ENCODE measurements around the gene FADS6.

The FADS6 gene

GRCh38 chr17:74882517-74883240, 10.8 kb downstream of the FADS6 start:
- H3K9me3 ChIP-seq (ENCODE audit: insufficient read depth, low read length): no peaks in the 10 kb centered on the region
- no peaks in the 10 kb centered on the region for H3K36me3 ChIP-seq (ENCODE audit: insufficient read depth, insufficient read length, low read length)
- no peaks in the 10 kb centered on the region for H3K27me3 ChIP-seq (ENCODE audit: insufficient read depth, insufficient read length)
- TF ChIP-seq SUZ12 (IDR thresholded peaks at IDR 0.05; ENCODE audit: extremely low read depth, insufficient read depth, insufficient read length) (no peak), ZNF274 (IDR thresholded peaks at IDR 0.05; ENCODE audit: low read depth, low read length) (no peak), YY1 (IDR thresholded peaks at IDR 0.05; ENCODE audit: insufficient read depth, insufficient read length) (no peak)
- no peak overlapping the region for H3K4me3 ChIP-seq (ENCODE audit: insufficient read length, low read depth)
- no peak for DNase-seq (ENCODE audit: low read depth, low spot score)
- H3K4me1 ChIP-seq (ENCODE audit: insufficient read depth, insufficient read length): peaks cover 8% of the 10 kb centered on the region
- no peak overlapping the region for H3K9ac ChIP-seq (ENCODE audit: insufficient read length, low read depth)

- Histone ChIP-seq H3K9ac (ENCODE audit: insufficient read length, low read depth) (no peak overlapping the region), H3K4me1 (ENCODE audit: insufficient read depth, insufficient read length) (peaks cover 11% of the 10 kb centered on the region), H3K36me3 (ENCODE audit: insufficient read depth, insufficient read length, low read length) (no peaks in the 10 kb centered on the region), H3K4me3 (ENCODE audit: insufficient read length, low read depth) (no peak overlapping the region), H3K9me3 (ENCODE audit: insufficient read depth, low read length) (no peaks in the 10 kb centered on the region), H3K27me3 (ENCODE audit: insufficient read depth, insufficient read length) (no peaks in the 10 kb centered on the region)
- no peak for TF ChIP-seq ZNF274 (IDR thresholded peaks at IDR 0.05; ENCODE audit: low read depth, low read length)
- no peak for TF ChIP-seq YY1 (IDR thresholded peaks at IDR 0.05; ENCODE audit: insufficient read depth, insufficient read length)
- no peak for TF ChIP-seq SUZ12 (IDR thresholded peaks at IDR 0.05; ENCODE audit: extremely low read depth, insufficient read depth, insufficient read length)
- DNase-seq (ENCODE audit: low read depth, low spot score): no peak
These were observed 12.4 kb downstream of the FADS6 start for GRCh38 chr17:74881073-74881472.

- H3K36me3 ChIP-seq (ENCODE audit: insufficient read depth, insufficient read length, low read length): no peaks in the 10 kb centered on the region
- no peak for DNase-seq (ENCODE audit: low read depth, low spot score)
- no peak overlapping the region for H3K9ac ChIP-seq (ENCODE audit: insufficient read length, low read depth)
- peaks cover 16% of the 10 kb centered on the region for H3K4me1 ChIP-seq (ENCODE audit: insufficient read depth, insufficient read length)
- H3K4me3 ChIP-seq (ENCODE audit: insufficient read length, low read depth): no peak overlapping the region
- TF ChIP-seq YY1 (IDR thresholded peaks at IDR 0.05; ENCODE audit: insufficient read depth, insufficient read length): no peak
- TF ChIP-seq SUZ12 (IDR thresholded peaks at IDR 0.05; ENCODE audit: extremely low read depth, insufficient read depth, insufficient read length): no peak
- TF ChIP-seq ZNF274 (IDR thresholded peaks at IDR 0.05; ENCODE audit: low read depth, low read length): no peak
- H3K9me3 ChIP-seq (ENCODE audit: insufficient read depth, low read length): no peaks in the 10 kb centered on the region
- H3K27me3 ChIP-seq (ENCODE audit: insufficient read depth, insufficient read length): no peaks in the 10 kb centered on the region
These were observed 14.1 kb downstream of the FADS6 start for GRCh38 chr17:74879308-74879707.

GRCh38 chr17:74878658-74879057, 14.8 kb downstream of the FADS6 start:
- H3K9me3 ChIP-seq (ENCODE audit: insufficient read depth, low read length): no peaks in the 10 kb centered on the region
- no peak overlapping the region for H3K4me3 ChIP-seq (ENCODE audit: insufficient read length, low read depth)
- TF ChIP-seq ZNF274 (IDR thresholded peaks at IDR 0.05; ENCODE audit: low read depth, low read length): no peak
- TF ChIP-seq YY1 (IDR thresholded peaks at IDR 0.05; ENCODE audit: insufficient read depth, insufficient read length): no peak
- no peak for TF ChIP-seq SUZ12 (IDR thresholded peaks at IDR 0.05; ENCODE audit: extremely low read depth, insufficient read depth, insufficient read length)
- H3K4me1 ChIP-seq (ENCODE audit: insufficient read depth, insufficient read length): peaks cover 16% of the 10 kb centered on the region
- no peak overlapping the region for H3K9ac ChIP-seq (ENCODE audit: insufficient read length, low read depth)
- no peak for DNase-seq (ENCODE audit: low read depth, low spot score)
- no peaks in the 10 kb centered on the region for H3K36me3 ChIP-seq (ENCODE audit: insufficient read depth, insufficient read length, low read length)
- no peaks in the 10 kb centered on the region for H3K27me3 ChIP-seq (ENCODE audit: insufficient read depth, insufficient read length)

- TF ChIP-seq YY1 (IDR thresholded peaks at IDR 0.05; ENCODE audit: insufficient read depth, insufficient read length): no peak
- no peak for TF ChIP-seq SUZ12 (IDR thresholded peaks at IDR 0.05; ENCODE audit: extremely low read depth, insufficient read depth, insufficient read length)
- TF ChIP-seq ZNF274 (IDR thresholded peaks at IDR 0.05; ENCODE audit: low read depth, low read length): no peak
- Histone ChIP-seq H3K9ac (ENCODE audit: insufficient read length, low read depth) (peak overlapping the region; percentile 59), H3K4me3 (ENCODE audit: insufficient read length, low read depth) (no peak overlapping the region), H3K9me3 (ENCODE audit: insufficient read depth, low read length) (no peaks in the 10 kb centered on the region), H3K4me1 (ENCODE audit: insufficient read depth, insufficient read length) (peaks cover 13% of the 10 kb centered on the region), H3K27me3 (ENCODE audit: insufficient read depth, insufficient read length) (no peaks in the 10 kb centered on the region), H3K36me3 (ENCODE audit: insufficient read depth, insufficient read length, low read length) (no peaks in the 10 kb centered on the region)
- no peak for DNase-seq (ENCODE audit: low read depth, low spot score)
These were observed 15.6 kb downstream of the FADS6 start for GRCh38 chr17:74877592-74878548.

GRCh38 chr17:74875977-74876593, 17.3 kb downstream of the FADS6 start:
- H3K9me3 ChIP-seq (ENCODE audit: insufficient read depth, low read length): no peaks in the 10 kb centered on the region
- peaks cover 8% of the 10 kb centered on the region for H3K36me3 ChIP-seq (ENCODE audit: insufficient read depth, insufficient read length, low read length)
- peaks cover 5% of the 10 kb centered on the region for H3K27me3 ChIP-seq (ENCODE audit: insufficient read depth, insufficient read length)
- no peak for DNase-seq (ENCODE audit: low read depth, low spot score)
- no peak overlapping the region for H3K9ac ChIP-seq (ENCODE audit: insufficient read length, low read depth)
- no peak overlapping the region for H3K4me3 ChIP-seq (ENCODE audit: insufficient read length, low read depth)
- H3K4me1 ChIP-seq (ENCODE audit: insufficient read depth, insufficient read length): peaks cover 20% of the 10 kb centered on the region
- TF ChIP-seq SUZ12 (IDR thresholded peaks at IDR 0.05; ENCODE audit: extremely low read depth, insufficient read depth, insufficient read length): no peak
- no peak for TF ChIP-seq ZNF274 (IDR thresholded peaks at IDR 0.05; ENCODE audit: low read depth, low read length)
- TF ChIP-seq YY1 (IDR thresholded peaks at IDR 0.05; ENCODE audit: insufficient read depth, insufficient read length): no peak
